GM18861 (cell line): ENCODE measurements around the gene TACC2.

Experiments
- ATAC-seq: cut with Tn5 transposase; IDR thresholded peaks from one replicate; pipeline ENCODE4 v1.9.1; 2021; ENCODE audit not compliant: unreplicated experiment

Gene TACC2

GRCh38 chr10:122263971-122264370 is 275.0 kb downstream of the TACC2 start:
- ATAC-seq: no peak

GRCh38 chr10:122264436-122264835 is 275.5 kb downstream of the TACC2 start:
- no peak for ATAC-seq

GRCh38 chr10:122264931-122265330 is 276.0 kb downstream of the TACC2 start:
- no peak for ATAC-seq

- no peak for ATAC-seq
These were observed 276.9 kb downstream of the TACC2 start for GRCh38 chr10:122265896-122266295.

GRCh38 chr10:122267849-122268737 is 279.1 kb downstream of the TACC2 start:
- ATAC-seq: peak; percentile 48

- no peak for ATAC-seq
These were observed 280.2 kb downstream of the TACC2 start for GRCh38 chr10:122269059-122269687.

- ATAC-seq: no peak
These were observed 282.1 kb downstream of the TACC2 start, which contains the start of gene BTBD16 for GRCh38 chr10:122271076-122271475. TSS of gene BTBD16 (plus strand) at chr10:122271296. CDS start at chr10:122275082, 3,786 bp downstream.

GRCh38 chr10:122273966-122274545 is 285.1 kb downstream of the TACC2 start:
- ATAC-seq: no peak

GRCh38 chr10:122276611-122277208 is 287.7 kb downstream of the TACC2 start:
- no peak for ATAC-seq

GRCh38 chr10:122277526-122278136 is 288.7 kb downstream of the TACC2 start:
- no peak for ATAC-seq

- ATAC-seq: no peak
These were observed 290.8 kb downstream of the TACC2 start for GRCh38 chr10:122279725-122280141.

GRCh38 chr10:122280156-122280555 is 291.2 kb downstream of the TACC2 start:
- no peak for ATAC-seq

GRCh38 chr10:122281018-122281626 is 292.2 kb downstream of the TACC2 start:
- no peak for ATAC-seq

- ATAC-seq: no peak
These were observed 292.8 kb downstream of the TACC2 start for GRCh38 chr10:122281751-122282150.

- ATAC-seq: no peak
These were observed 293.3 kb downstream of the TACC2 start for GRCh38 chr10:122282253-122282671.

GRCh38 chr10:122282909-122283308 is 293.9 kb downstream of the TACC2 start:
- no peak for ATAC-seq

GRCh38 chr10:122285506-122286444 is 296.8 kb downstream of the TACC2 start:
- no peak for ATAC-seq

- no peak for ATAC-seq
These were observed 297.9 kb downstream of the TACC2 start for GRCh38 chr10:122286867-122287266.

- ATAC-seq: no peak
These were observed 298.6 kb downstream of the TACC2 start for GRCh38 chr10:122287570-122287969.
